HepG2 (cell line): Measurements from ENCODE around the gene TSPYL6. TPM values are rescaled to one million over a fixed set of nuclear protein-coding genes. Genes with fewer than 3 reads are reported as not detected.

Experiments used
- ATAC-seq: fragments of 200-7000 bp; cut with Tn5 transposase; 3 replicates; pipeline ENCODE4 v1.9.1; 2020; ENCODE audit warnings: mild to moderate bottlenecking, moderate library complexity
- BruUV-seq: library from RNA; stranded (reverse); fragments of 400-500 nt; replicated peaks from 2 replicates; lab custom pipeline; 2021; lab: Mats Ljungman, UMichigan
- CTCF ChIA-PET: fragments of 300-600 bp; formaldehyde crosslinking; extraction: SDS; loops from one replicate; lab custom pipeline; 2021; ENCODE audit warnings: low total read pairs, inconsistent platforms, low intra/inter-chr PET ratio; lab: Yijun Ruan, JAX
- POLR2A ChIA-PET: fragments of 350-600 bp; sonication (Branson Sonifier 250); formaldehyde crosslinking; loops from one replicate; lab custom pipeline; 2020; ENCODE audit warnings: antibody characterized with exemption, inconsistent platforms; lab: Yijun Ruan, JAX
- DNase-seq: peaks from one replicate; pipeline ENCODE4 v3.0.0-alpha.2; 2015; ENCODE audit warnings: low spot score
- FAIRE-seq: peaks from 3 replicates; lab custom pipeline; 2011; peaks lifted over from hg19 to GRCh38; lab: Jason Lieb, UNC
- H2AFZ ChIP-seq: one replicate; pipeline ENCODE4 v1.6.1; 2011; ENCODE audit warnings: low read length, inconsistent platforms
- H3K27ac ChIP-seq: fragments of 300-600 bp; 3 replicates; pipeline ENCODE4 v1.8.0; 2011; ENCODE audit warnings: mixed run types, mild to moderate bottlenecking, mixed read lengths, low read length, inconsistent platforms; ENCODE audit not compliant: insufficient read depth; ENCODE audit errors: extremely low read length
- H3K27me3 ChIP-seq, 2 experiments: fragments of 200-600 bp in 1 of 2; 2 replicates in 1 of 2; 3 replicates in 1 of 2; pipeline versions ENCODE4 v1.6.0 to v1.8.0; 2011; ENCODE audit warnings: low read length in 2 of 2, mild to moderate bottlenecking in 2 of 2, moderate library complexity in 2 of 2, inconsistent platforms in 1 of 2; ENCODE audit not compliant: insufficient read depth in 2 of 2, control insufficient read depth in 1 of 2
- H3K36me3 ChIP-seq, 2 experiments: fragments of 200-600 bp in 1 of 2; replicated peaks in 1 of 2; 2 replicates in 1 of 2; 3 replicates in 1 of 2; pipeline versions ENCODE4 v1.5.1 to v1.8.0; 2011; ENCODE audit warnings: low read length in 2 of 2, inconsistent platforms in 1 of 2; ENCODE audit not compliant: insufficient read depth in 2 of 2, control insufficient read depth in 1 of 2
- H3K4me1 ChIP-seq: 2 replicates; pipeline ENCODE4 v1.5.1; 2012; ENCODE audit warnings: low read length, inconsistent platforms; ENCODE audit not compliant: insufficient read depth
- H3K4me2 ChIP-seq: 2 replicates; pipeline ENCODE4 v1.6.0; 2011; ENCODE audit warnings: low read depth, low read length, inconsistent platforms
- H3K4me3 ChIP-seq, 3 experiments: fragments of 200-600 bp in 1 of 3; sonication (generic), shearing (Covaris generic) in 1 of 3; replicated peaks in 1 of 3; 2 replicates each; pipeline ENCODE4 v1.5.1; 2011 to 2016; ENCODE audit warnings: low read length in 3 of 3, inconsistent platforms in 2 of 3, low read depth in 2 of 3, mild to moderate bottlenecking in 2 of 3, control low read depth in 1 of 3, mixed read lengths in 1 of 3; ENCODE audit not compliant: insufficient read depth in 1 of 3
- H3K79me2 ChIP-seq: one replicate; pipeline ENCODE4 v1.6.1; 2011; ENCODE audit warnings: low read length, inconsistent platforms; ENCODE audit not compliant: insufficient read depth
- H3K9ac ChIP-seq: 2 replicates; pipeline ENCODE4 v1.6.0; 2011; ENCODE audit warnings: mild to moderate bottlenecking, low read depth, low read length, inconsistent platforms; ENCODE audit not compliant: insufficient read depth
- H3K9me3 ChIP-seq: 2 replicates; pipeline ENCODE4 v1.5.1; 2012; ENCODE audit warnings: mild to moderate bottlenecking, low read length
- H4K20me1 ChIP-seq: 2 replicates; pipeline ENCODE4 v1.6.0; 2011; ENCODE audit warnings: inconsistent platforms, mild to moderate bottlenecking, low read length, moderate library complexity; ENCODE audit not compliant: insufficient read depth
- BCL6 ChIP-seq: IDR thresholded peaks from 2 replicates; pipeline ENCODE4 v1.6.1; 2016; ENCODE audit warnings: missing genetic modification reagents, missing compliant biosample characterization
- MAFK ChIP-seq, 2 experiments: IDR thresholded peaks in 1 of 2; conservative IDR thresholded peaks in 1 of 2; 2 replicates each; pipeline ENCODE4 v1.6.1; 2011; ENCODE audit warnings: improper control_type of control experiment in 2 of 2, low read length in 2 of 2
- SKI ChIP-seq: fragments of 450-650 bp; IDR thresholded peaks from one replicate; pipeline ENCODE4 v1.6.1; 2018; ENCODE audit warnings: mild to moderate bottlenecking; ENCODE audit not compliant: partially characterized antibody
- ZKSCAN8 ChIP-seq: IDR thresholded peaks from 2 replicates; pipeline ENCODE4 v1.6.1; 2016; ENCODE audit warnings: borderline replicate concordance, missing genetic modification reagents, missing compliant biosample characterization
- ZNF333 ChIP-seq: sonication (generic); formaldehyde crosslinking; IDR thresholded peaks from 2 replicates; pipeline ENCODE4 v1.4.0; 2020; ENCODE audit warnings: mild to moderate bottlenecking, missing genetic modification reagents, borderline replicate concordance
- in situ Hi-C: cut with HindIII; loops from 2 replicates; pipeline ENCODE4 v1.10.0; 2017; ENCODE audit warnings: low pct_unique_long_range_greater_than_20kb; ENCODE audit not compliant: extremely low pct_ligation_motif_present
- intact Hi-C: fragments of 100-400 bp; cut with micrococcal nuclease; formaldehyde crosslinking; loops from one replicate; pipeline ENCODE4 v1.10.0; 2022; ENCODE audit not compliant: unreplicated experiment
- polyA plus RNA-seq, 8 experiments: library from polyadenylated mRNA; depleted of rRNA in 3 of 8; stranded (reverse) in 7 of 8; unstranded in 1 of 8; fragments of >200 nt; fragmentation: Illumina TruSeq in 4 of 8; extraction: Trizol in 4 of 8; gene quantifications; 2 replicates each; pipeline versions ENCODE4 v1.2.1 to v1.2.3, GENCODE V29; 2011 to 2016; ENCODE audit warnings: low read depth in 4 of 8, missing spikeins in 1 of 8, mixed read lengths in 1 of 8; ENCODE audit not compliant: insufficient read depth in 1 of 8
- total RNA-seq, 5 experiments: library from RNA; depleted of rRNA; stranded (reverse); fragments of >200 nt; fragmentation: Illumina TruSeq; extraction: Trizol; gene quantifications; 2 replicates each; pipeline ENCODE4 v1.2.3, GENCODE V29; 2016; ENCODE audit warnings: low read depth in 1 of 5
- TF ChIP-seq, protein P1 (sequence below): sonication (generic); formaldehyde crosslinking; IDR thresholded peaks from 2 replicates; pipeline ENCODE4 v1.4.0; 2020; ENCODE audit warnings: missing genetic modification reagents

The TSPYL6 gene
- total and polyA plus RNA-seq, 2 of the 13 experiments (the other 11 are each of a cell fraction or from before 2014, with no cell fraction given) = 0.03 TPM; not detected in 1

DNA sequence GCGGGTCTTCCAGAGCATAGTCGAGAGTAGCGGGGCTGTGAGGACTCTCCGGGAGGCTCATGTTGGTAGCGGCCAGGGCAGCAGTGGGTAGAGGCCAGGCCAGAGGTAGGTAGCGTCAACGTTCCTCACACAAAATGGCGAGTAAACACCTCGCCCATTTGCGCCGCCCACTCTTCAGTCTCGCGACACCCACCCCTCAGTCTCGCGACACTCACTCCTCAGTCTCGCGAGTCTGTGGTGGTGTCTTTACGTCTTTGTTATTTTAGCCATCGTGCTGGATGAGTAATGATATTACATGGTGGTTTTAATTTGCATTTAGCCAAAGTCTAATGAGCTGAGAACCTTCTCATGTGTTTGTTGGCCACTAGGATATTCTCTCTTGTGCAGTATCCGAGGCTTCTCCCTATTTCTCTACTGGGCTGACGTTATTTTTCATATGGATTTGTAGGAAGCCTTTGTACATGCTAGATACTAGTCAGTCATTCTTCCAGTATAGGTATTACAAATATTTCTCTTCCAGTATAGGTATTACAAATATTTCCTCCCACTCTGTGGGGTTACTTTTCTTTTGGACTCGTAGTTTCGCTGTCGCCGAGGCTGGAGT lies at the start of gene TSPYL6 (continued):
- TF ChIP-seq, protein P1, sequence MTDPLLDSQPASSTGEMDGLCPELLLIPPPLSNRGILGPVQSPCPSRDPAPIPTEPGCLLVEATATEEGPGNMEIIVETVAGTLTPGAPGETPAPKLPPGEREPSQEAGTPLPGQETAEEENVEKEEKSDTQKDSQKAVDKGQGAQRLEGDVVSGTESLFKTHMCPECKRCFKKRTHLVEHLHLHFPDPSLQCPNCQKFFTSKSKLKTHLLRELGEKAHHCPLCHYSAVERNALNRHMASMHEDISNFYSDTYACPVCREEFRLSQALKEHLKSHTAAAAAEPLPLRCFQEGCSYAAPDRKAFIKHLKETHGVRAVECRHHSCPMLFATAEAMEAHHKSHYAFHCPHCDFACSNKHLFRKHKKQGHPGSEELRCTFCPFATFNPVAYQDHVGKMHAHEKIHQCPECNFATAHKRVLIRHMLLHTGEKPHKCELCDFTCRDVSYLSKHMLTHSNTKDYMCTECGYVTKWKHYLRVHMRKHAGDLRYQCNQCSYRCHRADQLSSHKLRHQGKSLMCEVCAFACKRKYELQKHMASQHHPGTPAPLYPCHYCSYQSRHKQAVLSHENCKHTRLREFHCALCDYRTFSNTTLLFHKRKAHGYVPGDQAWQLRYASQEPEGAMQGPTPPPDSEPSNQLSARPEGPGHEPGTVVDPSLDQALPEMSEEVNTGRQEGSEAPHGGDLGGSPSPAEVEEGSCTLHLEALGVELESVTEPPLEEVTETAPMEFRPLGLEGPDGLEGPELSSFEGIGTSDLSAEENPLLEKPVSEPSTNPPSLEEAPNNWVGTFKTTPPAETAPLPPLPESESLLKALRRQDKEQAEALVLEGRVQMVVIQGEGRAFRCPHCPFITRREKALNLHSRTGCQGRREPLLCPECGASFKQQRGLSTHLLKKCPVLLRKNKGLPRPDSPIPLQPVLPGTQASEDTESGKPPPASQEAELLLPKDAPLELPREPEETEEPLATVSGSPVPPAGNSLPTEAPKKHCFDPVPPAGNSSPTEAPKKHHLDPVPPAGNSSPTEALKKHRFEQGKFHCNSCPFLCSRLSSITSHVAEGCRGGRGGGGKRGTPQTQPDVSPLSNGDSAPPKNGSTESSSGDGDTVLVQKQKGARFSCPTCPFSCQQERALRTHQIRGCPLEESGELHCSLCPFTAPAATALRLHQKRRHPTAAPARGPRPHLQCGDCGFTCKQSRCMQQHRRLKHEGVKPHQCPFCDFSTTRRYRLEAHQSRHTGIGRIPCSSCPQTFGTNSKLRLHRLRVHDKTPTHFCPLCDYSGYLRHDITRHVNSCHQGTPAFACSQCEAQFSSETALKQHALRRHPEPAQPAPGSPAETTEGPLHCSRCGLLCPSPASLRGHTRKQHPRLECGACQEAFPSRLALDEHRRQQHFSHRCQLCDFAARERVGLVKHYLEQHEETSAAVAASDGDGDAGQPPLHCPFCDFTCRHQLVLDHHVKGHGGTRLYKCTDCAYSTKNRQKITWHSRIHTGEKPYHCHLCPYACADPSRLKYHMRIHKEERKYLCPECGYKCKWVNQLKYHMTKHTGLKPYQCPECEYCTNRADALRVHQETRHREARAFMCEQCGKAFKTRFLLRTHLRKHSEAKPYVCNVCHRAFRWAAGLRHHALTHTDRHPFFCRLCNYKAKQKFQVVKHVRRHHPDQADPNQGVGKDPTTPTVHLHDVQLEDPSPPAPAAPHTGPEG (CRISPR knock-in tag) = no peak
- TF ChIP-seq ZNF333 (CRISPR knock-in tag) (no peak), ZKSCAN8 (CRISPR knock-in tag) (no peak), BCL6 (CRISPR knock-in tag) (no peak)

DNA sequence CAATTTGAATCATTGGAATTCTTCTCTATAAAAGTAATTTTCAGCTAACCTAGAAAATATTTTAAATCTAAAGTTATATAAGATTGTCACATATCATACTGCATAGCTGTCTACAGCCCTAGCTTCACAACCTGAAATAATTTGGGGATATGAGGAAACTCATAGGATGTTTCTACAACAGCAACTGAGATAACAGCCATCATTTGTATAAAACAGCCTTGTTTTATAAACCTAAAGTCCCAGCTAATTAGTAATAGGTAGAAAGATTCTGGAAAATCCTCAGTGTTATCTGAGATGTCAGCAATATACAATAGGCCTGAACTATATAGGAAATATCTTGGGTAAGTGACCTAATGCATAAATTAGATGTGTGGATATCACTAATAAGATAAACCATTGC lies 47.6 kb upstream of the TSPYL6 start:
- intact Hi-C loops (no loop called here), in situ Hi-C loops (no loop called here)
- Histone ChIP-seq H3K9me3 (no peaks in the 10 kb centered on the region), H3K4me1 (peaks cover 8% of the 10 kb centered on the region), H3K4me2 (no peak overlapping the region), H2AFZ (no peak overlapping the region), H3K9ac (no peak overlapping the region), H3K27ac (no peak overlapping the region), H3K27me3 (no peaks in the 10 kb centered on the region), H3K79me2 (no peaks in the 10 kb centered on the region), H3K36me3 (no peaks in the 10 kb centered on the region), H4K20me1 (no peaks in the 10 kb centered on the region), H3K4me3 (no peak overlapping the region)
- BruUV-seq = no TSS peak
- POLR2A ChIA-PET = no interaction called here
- CTCF ChIA-PET = no interaction called here
- TF ChIP-seq SKI (no peak), MAFK (conservative IDR thresholded peaks at IDR 0.05 in 1 of 2, IDR thresholded peaks at IDR 0.05 in 1 of 2; ENCODE audit: low read length in 2 of 2) (peak; percentile 19; a peak in 1 of 4 replicates)
- ATAC-seq (no peak), DNase-seq (no peak), FAIRE-seq (no peak)
